Sigmoid colon (tissue), 7 donors: ENCODE data around the gene RHBDF1. TPM values are rescaled to one million over a fixed set of nuclear protein-coding genes. Genes with fewer than 3 reads are reported as not detected.
"Not testable (repeated sequence)": the region's sequence is repeated elsewhere in the genome, so short reads cannot be mapped to it uniquely, and the experiment has no call there.

Source experiments
- DNase-seq: peaks from one replicate; pipeline ENCODE4 v3.0.0-alpha.2; 2019
- H3K27ac ChIP-seq, 4 donors: fragments of 200-600 bp; sonication (generic); one replicate each; pipeline ENCODE4 v1.5.1; 2016 to 2019; ENCODE audit warnings: mild to moderate bottlenecking in 1 of 4
- H3K27me3 ChIP-seq, 3 donors: fragments of 200-600 bp; sonication (generic); one replicate each; pipeline ENCODE4 v1.5.1; 2019; ENCODE audit warnings: mild to moderate bottlenecking in 1 of 3
- H3K36me3 ChIP-seq, 4 donors: fragments of 200-600 bp; sonication (generic); one replicate each; pipeline ENCODE4 v1.5.1; 2016 to 2019
- H3K4me1 ChIP-seq, 4 donors: fragments of 200-600 bp; sonication (generic); one replicate each; pipeline ENCODE4 v1.5.1; 2017 to 2019
- H3K4me3 ChIP-seq, 4 donors: fragments of 200-600 bp; sonication (generic); one replicate each; pipeline ENCODE4 v1.5.1; 2017 to 2019; ENCODE audit warnings: mild to moderate bottlenecking in 2 of 4, moderate library complexity in 1 of 4
- H3K9me3 ChIP-seq, 4 donors: fragments of 200-600 bp in 3 of 4; sonication (generic) in 3 of 4; one replicate each; pipeline versions ENCODE4 v1.5.1 to v1.6.1; 2013 to 2019
- CTCF ChIP-seq, 4 experiments: fragments of 450-650 bp in 3 of 4; fragments of 200-600 bp in 1 of 4; IDR thresholded peaks; one replicate each; pipeline ENCODE4 v1.5.1; 2016 to 2019; ENCODE audit warnings: antibody characterized with exemption in 4 of 4, mild to moderate bottlenecking in 3 of 4, moderate library complexity in 2 of 4
- EP300 ChIP-seq, 4 donors: sonication (generic); formaldehyde crosslinking; IDR thresholded peaks; one replicate each; pipeline ENCODE4 v1.6.1; 2017; ENCODE audit warnings: antibody characterized with exemption in 4 of 4
- POLR2A ChIP-seq, 2 donors: fragments of 450-650 bp; IDR thresholded peaks; one replicate each; pipeline ENCODE4 v1.6.1; 2016; ENCODE audit warnings: antibody characterized with exemption in 2 of 2, mild to moderate bottlenecking in 2 of 2, moderate library complexity in 2 of 2
- POLR2AphosphoS5 ChIP-seq, 4 donors: sonication (generic); formaldehyde crosslinking; IDR thresholded peaks; one replicate each; pipeline ENCODE4 v1.6.1; 2017; ENCODE audit warnings: antibody characterized with exemption in 4 of 4
- WGBS, 2 donors: extraction: QIAGEN DNeasy Blood & Tissue Kit; methylation state at CpG; one replicate each; pipeline ENCODE4 v1.1.7; 2013; 5-methylcytosine and 5-hydroxymethylcytosine counted together
- intact Hi-C: fragments of 100-400 bp; cut with DNase I; formaldehyde crosslinking; loops from one replicate; pipeline ENCODE4 v1.15.1; 2023
- polyA plus RNA-seq, 3 donors: library from polyadenylated mRNA; stranded (reverse); fragments of 200-250 nt; gene quantifications; one replicate each; pipeline ENCODE4 v1.2.3, GENCODE V29; 2013
- total RNA-seq, 4 donors: library from RNA; depleted of rRNA; stranded (reverse); fragments of >200 nt; gene quantifications; one replicate each; pipeline ENCODE4 v1.1.0, GENCODE V29; 2016
- donor health status: healthy with polysubstance abuse.
- donor health status: Bipolar disorder and iron deficiency.
- donor health status: healthy.

The RHBDF1 gene
- total and polyA plus RNA-seq, 7 donors: 6.0 to 42.1 (median 18.2) TPM

- 96% methylated on average over 7 of the region's 7 CpGs for WGBS, 2 donors
- Histone ChIP-seq H3K36me3 (peaks cover 0 to 30% (median 4%) of the 10 kb centered on the region in 4 donors), H3K4me3 (no peak overlapping the region), H3K27me3 (no peaks in the 10 kb centered on the region), H3K27ac (no peak overlapping the region), H3K9me3 (no peaks in the 10 kb centered on the region), H3K4me1 (peaks cover 0 to 11% (median 7%) of the 10 kb centered on the region in 4 donors)
- TF ChIP-seq POLR2AphosphoS5 (IDR thresholded peaks at IDR 0.05): no peak
- DNase-seq: no peak
- intact Hi-C loops: no loop called here
Measured at GRCh38 chr16:47234-47633, 25.2 kb downstream of the RHBDF1 start.

- intact Hi-C loops, DNase-seq: not testable (repeated sequence)
- WGBS, 2 donors: 94 to 96% methylated on average over 7 of the region's 7 CpGs
Measured at GRCh38 chr16:46510-46909, 25.9 kb downstream of the RHBDF1 start.

GRCh38 chr16:45454-45853, 27.0 kb downstream of the RHBDF1 start:
- Histone ChIP-seq H3K9me3 (no peaks in the 10 kb centered on the region), H3K4me1 (no peaks in the 10 kb centered on the region), H3K36me3 (peaks cover 0 to 30% (median 4%) of the 10 kb centered on the region in 4 donors), H3K4me3 (no peak overlapping the region), H3K27me3 (no peaks in the 10 kb centered on the region), H3K27ac (no peak overlapping the region)
- 90 to 92% methylated on average over 5 of the region's 5 CpGs for WGBS, 2 donors
- TF ChIP-seq CTCF (IDR thresholded peaks at IDR 0.05) (no peak), POLR2AphosphoS5 (IDR thresholded peaks at IDR 0.05) (no peak), EP300 (IDR thresholded peaks at IDR 0.05) (no peak), POLR2A (IDR thresholded peaks at IDR 0.05) (no peak)
- intact Hi-C loops: no loop called here
- no peak for DNase-seq

More at GRCh38 chr16:46510-46909, 25.9 kb downstream of the RHBDF1 start:
- not testable (repeated sequence) for H3K9me3 ChIP-seq, H3K27ac ChIP-seq, H3K4me3 ChIP-seq, H3K4me1 ChIP-seq, H3K27me3 ChIP-seq
- peaks cover 0 to 30% (median 4%) of the 10 kb centered on the region in 4 donors for H3K36me3 ChIP-seq

- Histone ChIP-seq H3K4me3 (no peak overlapping the region), H3K27ac (no peak overlapping the region), H3K36me3 (peaks cover 0 to 30% (median 4%) of the 10 kb centered on the region in 4 donors), H3K27me3 (no peaks in the 10 kb centered on the region), H3K4me1 (no peaks in the 10 kb centered on the region), H3K9me3 (no peaks in the 10 kb centered on the region)
- DNase-seq: no peak
- intact Hi-C loops: no loop called here
- TF ChIP-seq POLR2A (IDR thresholded peaks at IDR 0.05): no peak
- no peak for TF ChIP-seq EP300 (IDR thresholded peaks at IDR 0.05)
- no peak for TF ChIP-seq POLR2AphosphoS5 (IDR thresholded peaks at IDR 0.05)
- TF ChIP-seq CTCF (IDR thresholded peaks at IDR 0.05): no peak
- 86 to 93% methylated on average over 8 of the region's 8 CpGs for WGBS, 2 donors
Measured at GRCh38 chr16:44655-45054, 27.8 kb downstream of the RHBDF1 start.

- Histone ChIP-seq H3K4me1 (no peaks in the 10 kb centered on the region), H3K27ac (no peak overlapping the region), H3K9me3 (no peaks in the 10 kb centered on the region), H3K27me3 (no peaks in the 10 kb centered on the region), H3K36me3 (peaks cover 0 to 23% (median 4%) of the 10 kb centered on the region in 4 donors), H3K4me3 (no peak overlapping the region)
- no peak for DNase-seq
- WGBS, 2 donors: 78 to 84% methylated on average over 5 of the region's 5 CpGs
- no peak for TF ChIP-seq EP300 (IDR thresholded peaks at IDR 0.05)
- no peak for TF ChIP-seq POLR2A (IDR thresholded peaks at IDR 0.05)
- no peak for TF ChIP-seq CTCF (IDR thresholded peaks at IDR 0.05)
- TF ChIP-seq POLR2AphosphoS5 (IDR thresholded peaks at IDR 0.05): no peak
- intact Hi-C loops: no loop called here
Measured at GRCh38 chr16:43294-43693, 29.1 kb downstream of the RHBDF1 start.

- no peak for DNase-seq
- H3K27me3 ChIP-seq: no peaks in the 10 kb centered on the region
- TF ChIP-seq POLR2AphosphoS5 (IDR thresholded peaks at IDR 0.05): no peak
- WGBS, 2 donors: 91 to 93% methylated on average over 4 of the region's 4 CpGs
- intact Hi-C loops: no loop called here
- no peak overlapping the region for H3K4me3 ChIP-seq
- no peak overlapping the region for H3K27ac ChIP-seq
- no peaks in the 10 kb centered on the region for H3K9me3 ChIP-seq
- peaks cover 0 to 23% (median 4%) of the 10 kb centered on the region in 4 donors for H3K36me3 ChIP-seq
- H3K4me1 ChIP-seq: no peaks in the 10 kb centered on the region
Measured at GRCh38 chr16:42691-43090, 29.7 kb downstream of the RHBDF1 start.
